ENCODE results near the gene ISG15.

Gene ISG15

DNA sequence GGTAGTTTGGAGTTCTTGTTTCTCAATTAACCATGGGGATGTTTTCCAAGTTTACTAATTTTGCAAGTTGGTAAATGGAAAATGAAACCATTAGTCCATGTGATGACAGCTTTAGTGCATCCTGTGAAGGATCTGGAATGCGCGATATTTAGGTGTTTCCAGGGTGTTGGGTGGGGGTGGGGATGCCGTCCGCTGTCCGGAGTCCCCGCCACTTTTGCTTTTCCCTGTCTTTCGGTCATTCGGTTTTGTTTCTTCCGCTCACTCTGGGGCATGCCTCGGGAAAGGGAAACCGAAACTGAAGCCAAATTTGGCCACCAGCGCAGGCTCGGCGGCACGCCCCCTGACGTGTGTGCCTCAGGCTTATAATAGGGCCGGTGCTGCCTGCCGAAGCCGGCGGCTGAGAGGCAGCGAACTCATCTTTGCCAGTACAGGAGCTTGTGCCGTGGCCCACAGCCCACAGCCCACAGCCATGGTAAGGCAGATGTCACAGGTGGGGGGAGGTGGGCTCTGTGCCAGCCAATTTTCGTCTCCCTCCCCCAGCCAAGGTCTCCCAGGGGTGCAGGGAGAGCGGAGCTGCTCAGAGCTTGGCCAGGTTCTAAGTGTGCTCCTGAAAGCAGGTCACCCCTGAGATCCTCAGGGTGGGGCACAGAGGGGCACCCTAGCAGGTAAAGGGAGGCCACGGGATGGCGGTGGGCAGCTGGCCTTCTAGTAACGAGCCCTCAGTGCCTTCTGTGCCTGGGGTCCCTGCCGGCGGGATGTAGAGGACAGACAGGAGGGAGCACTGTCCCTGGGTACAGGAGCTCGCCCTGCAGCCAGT lies at the start of gene ISG15:
ISG15 (plus strand) TSS at position 393 of the 817 bp plus-strand sequence; CDS start at position 470, 77 bp downstream.
- no peaks in the 10 kb centered on the region for H3K27me3 ChIP-seq (ENCODE audit: low read length)
- no peaks in the 10 kb centered on the region for H3F3A ChIP-seq (ENCODE audit: insufficient read depth)
- peak within 1 kb of the TSS; percentile 42 for H2AFZ ChIP-seq (ENCODE audit: low read depth, low read length, severe bottlenecking)
- H3K27ac ChIP-seq (ENCODE audit: low read depth, low read length) = no peak within 1 kb of the TSS
- H3K9me3 ChIP-seq (ENCODE audit: insufficient read depth, low read length) = no peaks in the 10 kb centered on the region
- no peaks in the 10 kb centered on the region for H3K9me2 ChIP-seq (replicated peaks; ENCODE audit: insufficient read depth, low read length)
- H3K9ac ChIP-seq (ENCODE audit: low read length) = peak within 1 kb of the TSS; percentile 33
- no peaks in the 10 kb centered on the region for H3K79me2 ChIP-seq (ENCODE audit: insufficient read depth, low read length)
- peak within 1 kb of the TSS; percentile 26 for H3K4me3 ChIP-seq (ENCODE audit: insufficient read depth, low read length, poor library complexity, severe bottlenecking)
- H4K20me1 ChIP-seq (ENCODE audit: low read depth, low read length) = no peaks in the 10 kb centered on the region
- no peaks in the 10 kb centered on the region for H3K36me3 ChIP-seq (ENCODE audit: low read length)
- peak within 1 kb of the TSS; percentile 60 for H3K4me2 ChIP-seq (ENCODE audit: low read depth, low read length, poor library complexity, severe bottlenecking)
- no peak for TF ChIP-seq EZH2phosphoT487 (conservative IDR thresholded peaks at IDR 0.05; ENCODE audit: low read length)
- TF ChIP-seq, protein P1, sequence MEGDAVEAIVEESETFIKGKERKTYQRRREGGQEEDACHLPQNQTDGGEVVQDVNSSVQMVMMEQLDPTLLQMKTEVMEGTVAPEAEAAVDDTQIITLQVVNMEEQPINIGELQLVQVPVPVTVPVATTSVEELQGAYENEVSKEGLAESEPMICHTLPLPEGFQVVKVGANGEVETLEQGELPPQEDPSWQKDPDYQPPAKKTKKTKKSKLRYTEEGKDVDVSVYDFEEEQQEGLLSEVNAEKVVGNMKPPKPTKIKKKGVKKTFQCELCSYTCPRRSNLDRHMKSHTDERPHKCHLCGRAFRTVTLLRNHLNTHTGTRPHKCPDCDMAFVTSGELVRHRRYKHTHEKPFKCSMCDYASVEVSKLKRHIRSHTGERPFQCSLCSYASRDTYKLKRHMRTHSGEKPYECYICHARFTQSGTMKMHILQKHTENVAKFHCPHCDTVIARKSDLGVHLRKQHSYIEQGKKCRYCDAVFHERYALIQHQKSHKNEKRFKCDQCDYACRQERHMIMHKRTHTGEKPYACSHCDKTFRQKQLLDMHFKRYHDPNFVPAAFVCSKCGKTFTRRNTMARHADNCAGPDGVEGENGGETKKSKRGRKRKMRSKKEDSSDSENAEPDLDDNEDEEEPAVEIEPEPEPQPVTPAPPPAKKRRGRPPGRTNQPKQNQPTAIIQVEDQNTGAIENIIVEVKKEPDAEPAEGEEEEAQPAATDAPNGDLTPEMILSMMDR (IDR thresholded peaks at IDR 0.05; ENCODE audit: insufficient read depth, low read length, poor library complexity, severe bottlenecking) = no peak

DNA sequence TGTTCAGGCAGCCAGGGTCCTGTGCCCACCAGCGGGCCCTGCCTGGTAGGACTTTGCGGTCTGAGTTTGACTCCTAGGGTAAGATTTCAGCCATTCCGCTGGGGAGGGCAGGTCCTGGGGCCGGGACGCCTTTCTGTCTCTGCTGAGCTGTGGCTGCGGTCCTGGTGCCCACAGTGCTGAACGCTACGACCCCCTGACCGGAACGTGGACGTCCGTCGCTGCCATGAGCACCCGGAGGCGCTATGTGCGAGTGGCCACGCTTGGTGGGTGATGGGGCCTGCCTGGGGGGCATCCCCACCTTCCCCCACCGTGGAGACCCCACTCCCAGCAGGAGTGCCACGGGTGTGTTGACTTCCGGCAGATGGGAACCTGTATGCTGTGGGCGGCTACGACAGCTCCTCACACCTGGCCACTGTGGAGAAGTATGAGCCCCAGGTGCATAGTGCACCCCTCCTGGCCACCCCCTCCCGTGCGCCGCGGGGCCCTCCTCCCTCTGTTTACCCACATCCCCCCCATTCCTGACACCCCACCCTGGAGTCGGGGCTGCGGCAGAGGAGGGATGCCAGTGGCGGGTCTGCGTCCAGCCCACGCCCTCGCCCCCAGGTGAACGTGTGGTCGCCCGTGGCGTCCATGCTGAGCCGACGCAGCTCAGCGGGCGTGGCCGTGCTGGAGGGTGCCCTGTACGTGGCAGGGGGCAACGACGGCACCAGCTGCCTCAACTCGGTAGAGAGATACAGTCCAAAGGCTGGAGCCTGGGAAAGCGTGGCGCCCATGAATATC lies 49.4 kb upstream of the ISG15 start:
- H3K27ac ChIP-seq (ENCODE audit: low read depth, low read length) = no peak overlapping the region
- H3F3A ChIP-seq (ENCODE audit: insufficient read depth) = no peaks in the 10 kb centered on the region
- H3K4me3 ChIP-seq (ENCODE audit: insufficient read depth, low read length, poor library complexity, severe bottlenecking) = no peak overlapping the region
- no peaks in the 10 kb centered on the region for H3K9me2 ChIP-seq (replicated peaks; ENCODE audit: insufficient read depth, low read length)
- TF ChIP-seq EZH2phosphoT487 (conservative IDR thresholded peaks at IDR 0.05; ENCODE audit: low read length) = no peak
- TF ChIP-seq, protein P1 (IDR thresholded peaks at IDR 0.05; ENCODE audit: insufficient read depth, low read length, poor library complexity, severe bottlenecking) = no peak
- H3K9ac ChIP-seq (ENCODE audit: low read length) = no peak overlapping the region
- H4K20me1 ChIP-seq (ENCODE audit: low read depth, low read length) = no peaks in the 10 kb centered on the region
- H3K27me3 ChIP-seq (ENCODE audit: low read length) = no peaks in the 10 kb centered on the region
- no peaks in the 10 kb centered on the region for H3K36me3 ChIP-seq (ENCODE audit: low read length)
- H3K4me2 ChIP-seq (ENCODE audit: low read depth, low read length, poor library complexity, severe bottlenecking) = no peak overlapping the region
- H3K9me3 ChIP-seq (ENCODE audit: insufficient read depth, low read length) = no peaks in the 10 kb centered on the region
- H2AFZ ChIP-seq (ENCODE audit: low read depth, low read length, severe bottlenecking) = no peak overlapping the region
- H3K79me2 ChIP-seq (ENCODE audit: insufficient read depth, low read length) = peaks cover under 1% of the 10 kb centered on the region

DNA sequence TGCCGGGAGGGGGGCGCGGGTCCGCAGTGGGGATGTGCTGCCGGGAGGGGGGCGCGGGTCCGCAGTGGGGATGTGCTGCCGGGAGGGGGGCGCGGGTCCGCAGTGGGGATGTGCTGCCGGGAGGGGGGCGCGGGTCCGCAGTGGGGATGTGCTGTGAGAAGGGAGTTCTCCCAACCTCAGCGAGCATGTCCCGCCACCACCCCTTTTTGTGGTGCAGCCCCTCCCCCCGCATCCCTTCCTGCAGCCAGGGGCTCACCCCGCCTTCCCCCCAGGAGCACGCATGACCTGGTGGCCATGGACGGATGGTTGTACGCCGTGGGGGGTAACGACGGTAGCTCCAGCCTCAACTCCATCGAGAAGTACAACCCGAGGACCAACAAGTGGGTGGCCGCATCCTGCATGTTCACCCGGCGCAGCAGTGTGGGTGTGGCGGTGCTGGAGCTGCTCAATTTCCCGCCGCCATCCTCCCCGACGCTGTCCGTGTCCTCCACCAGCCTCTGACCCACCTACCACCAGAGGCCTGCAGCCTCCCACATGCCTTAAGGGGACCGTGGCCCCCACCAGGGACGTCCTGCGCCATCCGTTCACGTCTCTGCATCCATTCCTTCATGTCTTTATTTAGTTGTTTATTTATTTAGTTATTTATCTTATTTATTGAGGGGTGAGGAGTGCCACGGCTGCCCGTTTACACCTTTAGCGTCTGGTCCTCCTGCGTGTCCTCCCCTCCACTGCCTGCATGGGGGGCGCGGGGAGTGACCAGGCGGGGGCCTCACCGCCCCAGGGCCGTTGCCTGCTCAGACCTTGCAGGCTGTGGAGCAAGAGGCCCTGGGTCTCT lies 48.4 kb upstream of the ISG15 start:
- Histone ChIP-seq H3K9me2 (replicated peaks; ENCODE audit: insufficient read depth, low read length) (no peaks in the 10 kb centered on the region), H3K79me2 (ENCODE audit: insufficient read depth, low read length) (no peaks in the 10 kb centered on the region), H3K4me2 (ENCODE audit: low read depth, low read length, poor library complexity, severe bottlenecking) (no peak overlapping the region), H3F3A (ENCODE audit: insufficient read depth) (no peaks in the 10 kb centered on the region), H3K4me3 (ENCODE audit: insufficient read depth, low read length, poor library complexity, severe bottlenecking) (no peak overlapping the region), H4K20me1 (ENCODE audit: low read depth, low read length) (no peaks in the 10 kb centered on the region), H3K9ac (ENCODE audit: low read length) (no peak overlapping the region), H3K27me3 (ENCODE audit: low read length) (no peaks in the 10 kb centered on the region), H3K36me3 (ENCODE audit: low read length) (no peaks in the 10 kb centered on the region), H2AFZ (ENCODE audit: low read depth, low read length, severe bottlenecking) (no peak overlapping the region), H3K27ac (ENCODE audit: low read depth, low read length) (no peak overlapping the region), H3K9me3 (ENCODE audit: insufficient read depth, low read length) (no peaks in the 10 kb centered on the region)
- TF ChIP-seq EZH2phosphoT487 (conservative IDR thresholded peaks at IDR 0.05; ENCODE audit: low read length) = no peak
- TF ChIP-seq, protein P1 (IDR thresholded peaks at IDR 0.05; ENCODE audit: insufficient read depth, low read length, poor library complexity, severe bottlenecking) = no peak

Measured in SU-DHL-6 (cell line).